ES-I3 (cell line): ENCODE results near the gene BUB1B.

Experiments used
- H3K36me3 ChIP-seq: 2 replicates; pipeline ENCODE4 v1.6.1; 2013; ENCODE audit warnings: mild to moderate bottlenecking, low read length, control low read depth, moderate library complexity; ENCODE audit not compliant: insufficient read depth
- H3K4me1 ChIP-seq: 2 replicates; pipeline ENCODE4 v1.6.1; 2013; ENCODE audit warnings: mild to moderate bottlenecking, control low read depth, low read length; ENCODE audit not compliant: insufficient read depth
- H3K9ac ChIP-seq: 2 replicates; pipeline ENCODE4 v1.6.1; 2013; ENCODE audit warnings: low read depth, mild to moderate bottlenecking, low read length, moderate library complexity
- H3K9me3 ChIP-seq: 2 replicates; pipeline ENCODE4 v1.6.1; 2013; ENCODE audit warnings: mild to moderate bottlenecking, low read length, moderate library complexity; ENCODE audit not compliant: control insufficient read depth, insufficient read depth

Gene BUB1B

GRCh38 chr15:40258544-40258943 is 97.7 kb downstream of the BUB1B start:
- Histone ChIP-seq H3K9me3 (no peaks in the 10 kb centered on the region), H3K9ac (no peak overlapping the region), H3K4me1 (peaks cover 27% of the 10 kb centered on the region), H3K36me3 (no peaks in the 10 kb centered on the region)

- Histone ChIP-seq H3K9ac (no peak overlapping the region), H3K9me3 (no peaks in the 10 kb centered on the region)
These were observed 98.2 kb downstream of the BUB1B start for GRCh38 chr15:40259021-40259420.

GRCh38 chr15:40263024-40263754 is 102.3 kb downstream of the BUB1B start:
- H3K36me3 ChIP-seq = no peaks in the 10 kb centered on the region
- peaks cover 23% of the 10 kb centered on the region for H3K4me1 ChIP-seq
- no peak overlapping the region for H3K9ac ChIP-seq
- no peaks in the 10 kb centered on the region for H3K9me3 ChIP-seq

More at GRCh38 chr15:40259021-40259420, 98.2 kb downstream of the BUB1B start:
- H3K4me1 ChIP-seq = peaks cover 27% of the 10 kb centered on the region
- H3K36me3 ChIP-seq = no peaks in the 10 kb centered on the region

- Histone ChIP-seq H3K9me3 (no peaks in the 10 kb centered on the region), H3K36me3 (no peaks in the 10 kb centered on the region), H3K4me1 (peaks cover 13% of the 10 kb centered on the region; the same call in 1 of the 2 replicates), H3K9ac (no peak overlapping the region)
These were observed 103.7 kb downstream of the BUB1B start for GRCh38 chr15:40264321-40265153.

- peaks cover 13% of the 10 kb centered on the region; the same call in 1 of the 2 replicates for H3K4me1 ChIP-seq
- H3K9ac ChIP-seq = no peak overlapping the region
- no peaks in the 10 kb centered on the region for H3K36me3 ChIP-seq
- H3K9me3 ChIP-seq = no peaks in the 10 kb centered on the region
These were observed 104.5 kb downstream of the BUB1B start for GRCh38 chr15:40265355-40265754.

- Histone ChIP-seq H3K9ac (no peak overlapping the region), H3K4me1 (peaks cover 13% of the 10 kb centered on the region; the same call in 1 of the 2 replicates), H3K9me3 (no peaks in the 10 kb centered on the region), H3K36me3 (no peaks in the 10 kb centered on the region)
These were observed 105.0 kb downstream of the BUB1B start for GRCh38 chr15:40265875-40266274.

- Histone ChIP-seq H3K9me3 (no peaks in the 10 kb centered on the region), H3K4me1 (peaks cover 13% of the 10 kb centered on the region; the same call in 1 of the 2 replicates), H3K9ac (no peak overlapping the region), H3K36me3 (no peaks in the 10 kb centered on the region)
These were observed 106.0 kb downstream of the BUB1B start for GRCh38 chr15:40266828-40267304.

GRCh38 chr15:40267670-40268069 is 106.8 kb downstream of the BUB1B start:
- peaks cover 13% of the 10 kb centered on the region; the same call in 1 of the 2 replicates for H3K4me1 ChIP-seq
- no peak overlapping the region for H3K9ac ChIP-seq
- H3K9me3 ChIP-seq = no peaks in the 10 kb centered on the region
- no peaks in the 10 kb centered on the region for H3K36me3 ChIP-seq

GRCh38 chr15:40269604-40270003 is 108.7 kb downstream of the BUB1B start:
- H3K9me3 ChIP-seq = no peaks in the 10 kb centered on the region
- H3K36me3 ChIP-seq = no peaks in the 10 kb centered on the region
- H3K9ac ChIP-seq = no peak overlapping the region
- peaks cover 10% of the 10 kb centered on the region; the same call in 1 of the 2 replicates for H3K4me1 ChIP-seq

GRCh38 chr15:40270246-40270995 is 109.6 kb downstream of the BUB1B start:
- H3K4me1 ChIP-seq = peaks cover 10% of the 10 kb centered on the region; the same call in 1 of the 2 replicates
- no peaks in the 10 kb centered on the region for H3K36me3 ChIP-seq
- H3K9ac ChIP-seq = no peak overlapping the region
- H3K9me3 ChIP-seq = no peaks in the 10 kb centered on the region
